MV-4-11 (cell line): ENCODE results near the gene SGPP1.
A peak's percentile ranks its signal among the peaks of the same experiment; 100 is the strongest.
"Not testable (repeated sequence)": the region's sequence is repeated elsewhere in the genome, so short reads cannot be mapped to it uniquely, and the experiment has no call there.

Experiments used
- DNase-seq: peaks from one replicate; lab custom pipeline; 2025; lab: John Stamatoyannopoulos, UW

SGPP1 gene

GRCh38 chr14:63727736-63728728 is at the start of gene SGPP1:
Gene SGPP1, minus strand, starts transcription at chr14:63728065. Its CDS starts 121 bp downstream, at chr14:63727944.
- peak; percentile 60 for DNase-seq

- no peak for DNase-seq
Observed at GRCh38 chr14:63777024-63777423, 49.2 kb upstream of the SGPP1 start.

GRCh38 chr14:63773504-63773903 is 45.6 kb upstream of the SGPP1 start:
- DNase-seq: no peak

- DNase-seq: peak; percentile 20
Observed at GRCh38 chr14:63770187-63770807, 42.4 kb upstream of the SGPP1 start.

- no peak for DNase-seq
Observed at GRCh38 chr14:63766611-63767010, 38.7 kb upstream of the SGPP1 start.

GRCh38 chr14:63764620-63765139 is 36.8 kb upstream of the SGPP1 start:
- DNase-seq: no peak

- DNase-seq: no peak
Observed at GRCh38 chr14:63764103-63764502, 36.2 kb upstream of the SGPP1 start.

- DNase-seq: no peak
Observed at GRCh38 chr14:63761351-63762117, 33.7 kb upstream of the SGPP1 start.

- DNase-seq: peak; percentile 10
Observed at GRCh38 chr14:63760014-63760413, 32.1 kb upstream of the SGPP1 start.

GRCh38 chr14:63759456-63759855 is 31.6 kb upstream of the SGPP1 start:
- DNase-seq: peak; percentile 11

GRCh38 chr14:63757211-63757610 is 29.3 kb upstream of the SGPP1 start:
- DNase-seq: no peak

GRCh38 chr14:63752449-63753169 is 24.7 kb upstream of the SGPP1 start:
- peak; percentile 65 for DNase-seq

GRCh38 chr14:63751076-63751475 is 23.2 kb upstream of the SGPP1 start:
- not testable (repeated sequence) for DNase-seq

- peak; percentile 68 for DNase-seq
Observed at GRCh38 chr14:63747846-63748245, 20.0 kb upstream of the SGPP1 start.

- peak; percentile 19 for DNase-seq
Observed at GRCh38 chr14:63745858-63746425, 18.1 kb upstream of the SGPP1 start.

GRCh38 chr14:63745272-63745671 is 17.4 kb upstream of the SGPP1 start:
- DNase-seq: no peak

GRCh38 chr14:63737582-63738006 is 9.7 kb upstream of the SGPP1 start:
- DNase-seq: no peak

GRCh38 chr14:63735720-63736119 is 7.9 kb upstream of the SGPP1 start:
- no peak for DNase-seq

- no peak for DNase-seq
Observed at GRCh38 chr14:63730659-63731058, 2.8 kb upstream of the SGPP1 start.

GRCh38 chr14:63727231-63727735 is 582 bp downstream of the SGPP1 start:
- no peak for DNase-seq

GRCh38 chr14:63726499-63726898 is 1.4 kb downstream of the SGPP1 start:
- DNase-seq: no peak
